B cell (primary cell): Measurements from ENCODE around the gene ETV6. TPM values are rescaled to one million over a fixed set of nuclear protein-coding genes. Genes with fewer than 3 reads are reported as not detected.

Experiments used
- ATAC-seq: fragments of 200-7000 bp; cut with Tn5 transposase; one replicate; pipeline ENCODE4 v1.10.0; 2021; ENCODE audit warnings: low read depth, mild to moderate bottlenecking, moderate number of reproducible peaks, moderate library complexity
- CTCF ChIA-PET: fragments of 350-600 bp; sonication (Branson Sonifier 250); formaldehyde crosslinking; loops from one replicate; lab custom pipeline; 2021; ENCODE audit warnings: antibody characterized with exemption, inconsistent platforms; lab: Charles Lee
- POLR2A ChIA-PET: fragments of 350-600 bp; sonication (Branson Sonifier 250); formaldehyde crosslinking; loops from one replicate; lab custom pipeline; 2021; ENCODE audit warnings: antibody characterized with exemption; lab: Charles Lee
- DNase-seq: peaks from one replicate; pipeline ENCODE4 v3.0.0; 2013
- H2AFZ ChIP-seq: 2 replicates; pipeline ENCODE4 v1.6.1; 2012; ENCODE audit warnings: mild to moderate bottlenecking, low read depth, low read length; ENCODE audit not compliant: insufficient read depth, poor library complexity, severe bottlenecking
- H3K27ac ChIP-seq, 2 donors: 1 replicate in 1 of 2; 2 replicates in 1 of 2; pipeline ENCODE4 v1.5.1; 2012 to 2013; ENCODE audit warnings: low read length in 2 of 2, mild to moderate bottlenecking in 2 of 2, moderate library complexity in 1 of 2
- H3K27me3 ChIP-seq, 4 experiments: fragments of 200-600 bp in 1 of 4; sonication (generic) in 1 of 4; replicated peaks in 1 of 4; 1 replicate in 2 of 4; 2 replicates in 2 of 4; pipeline versions ENCODE4 v1.6.1 to v1.7.0; 2013 to 2016; ENCODE audit warnings: low read length in 3 of 4, mild to moderate bottlenecking in 2 of 4, mixed read lengths in 1 of 4, moderate library complexity in 1 of 4; ENCODE audit not compliant: insufficient read depth in 4 of 4, control insufficient read depth in 3 of 4; ENCODE audit errors: control extremely low read depth in 1 of 4
- H3K36me3 ChIP-seq, 2 experiments: replicated peaks in 1 of 2; 1 replicate in 1 of 2; 2 replicates in 1 of 2; pipeline versions ENCODE4 v1.6.1 to v1.7.1; 2013; ENCODE audit warnings: low read length in 1 of 2; ENCODE audit not compliant: insufficient read depth in 2 of 2, control insufficient read depth in 1 of 2; ENCODE audit errors: control extremely low read depth in 1 of 2, extremely low read depth in 1 of 2
- H3K4me1 ChIP-seq, 2 donors: fragments of 200-600 bp in 1 of 2; sonication (generic) in 1 of 2; 1 replicate in 1 of 2; 2 replicates in 1 of 2; pipeline versions ENCODE4 v1.5.1 to v1.6.1; 2013 to 2017; ENCODE audit warnings: low read length in 2 of 2; ENCODE audit not compliant: control insufficient read depth in 2 of 2, insufficient read depth in 2 of 2
- H3K4me2 ChIP-seq: replicated peaks from 2 replicates; pipeline ENCODE3; 2012; ENCODE audit warnings: mild to moderate bottlenecking, low read depth, low read length; ENCODE audit not compliant: poor library complexity, severe bottlenecking
- H3K4me3 ChIP-seq, 5 experiments: fragments of 200-600 bp in 1 of 5; sonication (generic) in 1 of 5; 1 replicate in 3 of 5; 2 replicates in 2 of 5; pipeline versions ENCODE4 v1.5.1 to v1.7.0; 2011 to 2016; ENCODE audit warnings: low read length in 4 of 5, mild to moderate bottlenecking in 4 of 5, low read depth in 2 of 5, control low read depth in 1 of 5, moderate library complexity in 1 of 5; ENCODE audit not compliant: insufficient read depth in 1 of 5; ENCODE audit errors: control extremely low read depth in 1 of 5, extremely low read depth in 1 of 5
- H3K79me2 ChIP-seq: fragments of 200-600 bp; sonication (generic); one replicate; pipeline ENCODE4 v1.6.0; 2016; ENCODE audit warnings: low read length; ENCODE audit not compliant: control insufficient read depth, insufficient read depth
- H3K9ac ChIP-seq: fragments of 200-600 bp; sonication (generic); 2 replicates; pipeline ENCODE4 v1.6.1; 2017; ENCODE audit warnings: mild to moderate bottlenecking, low read length, moderate library complexity
- H3K9me3 ChIP-seq, 3 donors: one replicate each; pipeline versions ENCODE4 v1.6.1 to v1.7.1; 2013; ENCODE audit warnings: low read length in 2 of 3; ENCODE audit not compliant: control insufficient read depth in 2 of 3, insufficient read depth in 1 of 3; ENCODE audit errors: control extremely low read depth in 1 of 3
- H4K20me1 ChIP-seq: 2 replicates; pipeline ENCODE4 v1.6.0; 2012; ENCODE audit warnings: mild to moderate bottlenecking, low read length; ENCODE audit not compliant: insufficient read depth, control insufficient read depth, poor library complexity, severe bottlenecking
- H3K27ac Mint-ChIP-seq: one replicate; pipeline ENCODE4 v1.8.0; 2021; ENCODE audit warnings: mixed read lengths
- H3K27me3 Mint-ChIP-seq: one replicate; pipeline ENCODE4 v1.8.0; 2021; ENCODE audit warnings: mixed read lengths
- H3K4me1 Mint-ChIP-seq: one replicate; pipeline ENCODE4 v1.8.0; 2021; ENCODE audit warnings: mixed read lengths
- H3K4me3 Mint-ChIP-seq: one replicate; pipeline ENCODE4 v1.8.0; 2021; ENCODE audit warnings: mixed read lengths
- H3K9me3 Mint-ChIP-seq: one replicate; pipeline ENCODE4 v1.8.0; 2022; ENCODE audit warnings: mixed read lengths; ENCODE audit not compliant: insufficient read depth
- CTCF ChIP-seq: fragments of 200-600 bp; IDR thresholded peaks from one replicate; pipeline ENCODE4 v1.8.0; 2022; ENCODE audit warnings: antibody characterized with exemption, mild to moderate bottlenecking
- EZH2 ChIP-seq: IDR thresholded peaks from 2 replicates; pipeline ENCODE4 v1.6.1; 2012; ENCODE audit warnings: borderline replicate concordance, low read depth, mild to moderate bottlenecking, moderate library complexity, low read length; ENCODE audit not compliant: insufficient read depth, poor library complexity, severe bottlenecking
- WGBS: methylation state at CpG from one replicate; pipeline ENCODE4 v1.1.5; 2013; ENCODE audit warnings: missing lambda C conversion rate; ENCODE audit not compliant: insufficient coverage; 5-methylcytosine and 5-hydroxymethylcytosine counted together
- intact Hi-C: fragments of 100-400 bp; cut with micrococcal nuclease; formaldehyde crosslinking; loops from one replicate; pipeline ENCODE4 v1.10.0; 2022
- polyA plus RNA-seq: library from polyadenylated mRNA; depleted of rRNA; stranded (reverse); fragments of >200 nt; gene quantifications from 2 replicates; pipeline ENCODE4 v1.2.3, GENCODE V29; 2012
- total RNA-seq, 2 donors: library from RNA; stranded (reverse); fragments of 120-200 nt in 1 of 2; gene quantifications; 1 replicate in 1 of 2; 2 replicates in 1 of 2; pipeline versions ENCODE4 v1.2.3 to v1.2.4, GENCODE V29; 2013 to 2022

The ETV6 gene
- total and polyA plus RNA-seq, 2 donors (not counting 1 experiment from before 2014, with no cell fraction given), result 17.4 to 123 TPM

- Mint-ChIP-seq H3K27me3 (no peaks in the 10 kb centered on the region), H3K4me3 (no peak overlapping the region), H3K4me1 (peaks cover 20% of the 10 kb centered on the region), H3K27ac (no peak overlapping the region), H3K9me3 (no peaks in the 10 kb centered on the region)
- DNase-seq (no peak), ATAC-seq (no peak)
- CTCF ChIA-PET, result no interaction called here
- Histone ChIP-seq H3K79me2 (peaks cover 83% of the 10 kb centered on the region), H3K9ac (no peak overlapping the region), H3K9me3 (no peaks in the 10 kb centered on the region), H3K4me3 (no peak overlapping the region), H3K36me3 (peaks cover 0 to 13% of the 10 kb centered on the region in 2 experiments), H3K4me1 (no peaks in the 10 kb centered on the region), H4K20me1 (peaks cover 73% of the 10 kb centered on the region), H3K27ac (no peak overlapping the region), H3K27me3 (no peaks in the 10 kb centered on the region), H2AFZ (no peak overlapping the region), H3K4me2 (no peak overlapping the region)
- TF ChIP-seq EZH2, result no peak
- intact Hi-C loops, result no loop called here
- WGBS, result 90% methylated on average over 5 of the region's 7 CpGs
- POLR2A ChIA-PET, result no interaction called here
Observed at GRCh38 chr12:11707535-11707934, 58.1 kb downstream of the ETV6 start.

- Histone ChIP-seq H3K4me1 (no peaks in the 10 kb centered on the region), H4K20me1 (peaks cover 85% of the 10 kb centered on the region), H2AFZ (no peak overlapping the region), H3K36me3 (peaks cover 0 to 13% of the 10 kb centered on the region in 2 experiments), H3K4me3 (no peak overlapping the region), H3K27me3 (no peaks in the 10 kb centered on the region), H3K27ac (no peak overlapping the region), H3K9ac (no peak overlapping the region), H3K79me2 (peaks cover 89% of the 10 kb centered on the region), H3K4me2 (no peak overlapping the region), H3K9me3 (no peaks in the 10 kb centered on the region)
- 94% methylated on average over 4 of the region's 4 CpGs for WGBS
- ChIA-PET CTCF (no interaction called here), POLR2A (no interaction called here)
- H3K4me3 Mint-ChIP-seq, result no peak overlapping the region
- peaks cover 22% of the 10 kb centered on the region for H3K4me1 Mint-ChIP-seq
- intact Hi-C loops, result no loop called here
- H3K27me3 Mint-ChIP-seq, result no peaks in the 10 kb centered on the region
- H3K9me3 Mint-ChIP-seq, result no peaks in the 10 kb centered on the region
- H3K27ac Mint-ChIP-seq, result no peak overlapping the region
- no peak for DNase-seq
- no peak for TF ChIP-seq EZH2
- no peak for TF ChIP-seq CTCF
- no peak for ATAC-seq
Observed at GRCh38 chr12:11709513-11709912, 60.0 kb downstream of the ETV6 start.
